HS-5 (cell line): Measurements from ENCODE around the gene SLC6A14.

ENCODE experiments used
- DNase-seq: peaks from one replicate; pipeline ENCODE4 v3.0.0-alpha.2; 2012; ENCODE audit warnings: low read depth

Gene SLC6A14

GRCh38 chrX:116436358-116436816, at the start of gene SLC6A14:
Gene SLC6A14 (plus strand): TSS chrX:116436606. CDS start chrX:116436710, 104 bp downstream.
- DNase-seq, result no peak

GRCh38 chrX:116395752-116396151, 40.7 kb upstream of the SLC6A14 start:
- no peak for DNase-seq

- DNase-seq, result no peak
Observed at GRCh38 chrX:116399681-116400080, 36.7 kb upstream of the SLC6A14 start.

- DNase-seq, result no peak
Observed at GRCh38 chrX:116409219-116409618, 27.2 kb upstream of the SLC6A14 start.

- no peak for DNase-seq
Observed at GRCh38 chrX:116413273-116413672, 23.1 kb upstream of the SLC6A14 start.

GRCh38 chrX:116417214-116417613, 19.2 kb upstream of the SLC6A14 start:
- no peak for DNase-seq

- no peak for DNase-seq
Observed at GRCh38 chrX:116417968-116418367, 18.4 kb upstream of the SLC6A14 start.

- DNase-seq, result no peak
Observed at GRCh38 chrX:116427978-116428377, 8.4 kb upstream of the SLC6A14 start.

- no peak for DNase-seq
Observed at GRCh38 chrX:116435597-116435996, 809 bp upstream of the SLC6A14 start.

- no peak for DNase-seq
Observed at GRCh38 chrX:116449156-116449555, 12.8 kb downstream of the SLC6A14 start.

- DNase-seq, result no peak
Observed at GRCh38 chrX:116462822-116463221, 26.4 kb downstream of the SLC6A14 start, which contains the start of gene CT83. Gene CT83 (minus strand): TSS chrX:116462976. CDS start chrX:116462856, 120 bp downstream.

- no peak for DNase-seq
Observed at GRCh38 chrX:116480059-116480458, 43.7 kb downstream of the SLC6A14 start.

- DNase-seq, result no peak
Observed at GRCh38 chrX:116490104-116490503, 53.7 kb downstream of the SLC6A14 start.

- no peak for DNase-seq
Observed at GRCh38 chrX:116493271-116493670, 56.9 kb downstream of the SLC6A14 start.

GRCh38 chrX:116499780-116500179, 63.4 kb downstream of the SLC6A14 start:
- DNase-seq, result no peak
